Measurements from ENCODE around the gene ZNF185. TPM values are rescaled to one million over a fixed set of nuclear protein-coding genes. Genes with fewer than 3 reads are reported as not detected.
"Not testable (repeated sequence)": the region's sequence is repeated elsewhere in the genome, so short reads cannot be mapped to it uniquely, and the experiment has no call there.

The ZNF185 gene
- total and polyA plus RNA-seq, 9 of the 15 experiments (the other 6 are each of a cell fraction or from before 2014, with no cell fraction given), result 0.08 to 1.1 (median 0.22) TPM

- TF ChIP-seq E2F1 (CRISPR knock-in tag; IDR thresholded peaks at IDR 0.05) (no peak), LCOR (CRISPR knock-in tag; IDR thresholded peaks at IDR 0.05) (no peak), CBX2 (IDR thresholded peaks at IDR 0.05; ENCODE audit: insufficient read depth, low read length, poor library complexity, severe bottlenecking) (no peak), ZNF561 (CRISPR knock-in tag; conservative IDR thresholded peaks at IDR 0.05) (no peak), PREB (CRISPR knock-in tag; IDR thresholded peaks at IDR 0.05) (no peak), TCF7L2 (IDR thresholded peaks at IDR 0.05; ENCODE audit: low read depth, low read length) (no peak), NFATC3 (IDR thresholded peaks at IDR 0.05) (no peak), BHLHE40 (IDR thresholded peaks at IDR 0.05; ENCODE audit: low read length) (no peak)
Measured at GRCh38 chrX:152908486-152908885, 10.6 kb downstream of the ZNF185 start (continued).

GRCh38 chrX:152910018-152910417 is 12.2 kb downstream of the ZNF185 start:
- H3K9me3 ChIP-seq (replicated peaks; ENCODE audit: control insufficient read depth, insufficient read depth, low read depth, low read length); H3K4me3 ChIP-seq; DNase-seq (ENCODE audit: extremely low read depth in 1 of 4, low spot score in 3 of 4); H3K9me1 ChIP-seq (ENCODE audit: control insufficient read depth, insufficient read depth, low read length); CTCF ChIA-PET (ENCODE audit: low intra/inter-chr PET ratio); in situ Hi-C loops (cut with MboI); H3K27ac ChIP-seq (ENCODE audit: extremely low read depth, low read depth, low read length); H3K36me3 ChIP-seq (ENCODE audit: control insufficient read depth, insufficient read depth, low read length); ATAC-seq; FAIRE-seq; H3K4me2 ChIP-seq (ENCODE audit: insufficient read depth, low read length); H3K4me1 ChIP-seq (replicated peaks in 1 of 2; ENCODE audit: control insufficient read depth in 2 of 2, insufficient read depth in 2 of 2, low read length in 2 of 2); BruUV-seq (replicated peaks); H3K9ac ChIP-seq (ENCODE audit: insufficient read depth in 1 of 2, low read depth in 2 of 2, low read length in 2 of 2); H2AFZ ChIP-seq (ENCODE audit: low read depth, low read length); H4K20me1 ChIP-seq (replicated peaks; ENCODE audit: control insufficient read depth, insufficient read depth, low read length); H3K79me2 ChIP-seq (ENCODE audit: control insufficient read depth, insufficient read depth, low read length): not testable (repeated sequence)
- H3K27me3 ChIP-seq (ENCODE audit: control insufficient read depth in 2 of 2, insufficient read depth in 2 of 2, low read length in 2 of 2), result peaks cover 6 to 49% of the 10 kb centered on the region in 2 experiments; a peak in 3 of 5 replicates
- intact Hi-C loops (cut with micrococcal nuclease), result loop anchor here (10.0 kb wide), 3 partner anchors 75 to 1165 kb away; partner anchors contain the start of genes CETN2 and NSDHL
- WGBS (ENCODE audit: insufficient coverage, low coverage, missing lambda C conversion rate), result 2% methylated on average over 7 of the region's 7 CpGs
- POLR2A ChIA-PET, result interaction anchor here (0.8 kb wide), 1 partner anchor 11 kb away, joined by 3 read pairs; no protein-coding TSS in a partner anchor
